Stimulated activated effector memory CD8-positive, alpha-beta T cell treated with anti-CD3 and anti-CD28 coated beads, Interleukin-12 subunit alpha, Interleukin-12 subunit beta, amount 100 ng/mL, for 72 hours (primary cell): ENCODE measurements around the gene KLHL36.
"Not testable (repeated sequence)": the region's sequence is repeated elsewhere in the genome, so short reads cannot be mapped to it uniquely, and the experiment has no call there.

Source experiments
- ATAC-seq: fragments of 150-1000 bp; cut with Tn5 transposase; 2 replicates; pipeline ENCODE4 v1.10.0; 2021
- DNase-seq, 2 donors: peaks; one replicate each; pipeline ENCODE4 v3.0.0; 2021 to 2022; ENCODE audit warnings: low spot score in 2 of 2
- H3K27ac Mint-ChIP-seq: one replicate; pipeline ENCODE4 v1.8.0; 2022; ENCODE audit warnings: mild to moderate bottlenecking, mixed read lengths
- H3K36me3 Mint-ChIP-seq: one replicate; pipeline ENCODE4 v1.8.0; 2022; ENCODE audit warnings: mild to moderate bottlenecking, mixed read lengths
- H3K4me1 Mint-ChIP-seq: one replicate; pipeline ENCODE4 v1.8.0; 2022; ENCODE audit warnings: mixed read lengths
- H3K4me3 Mint-ChIP-seq: one replicate; pipeline ENCODE4 v1.8.0; 2022; ENCODE audit warnings: mild to moderate bottlenecking, mixed read lengths
- H3K9me3 Mint-ChIP-seq: one replicate; pipeline ENCODE4 v1.8.0; 2022; ENCODE audit warnings: mixed read lengths

Gene KLHL36

GRCh38 chr16:84630009-84630408 lies 18.3 kb upstream of the KLHL36 start:
- Mint-ChIP-seq H3K27ac (no peak overlapping the region), H3K9me3 (no peaks in the 10 kb centered on the region), H3K4me3 (no peak overlapping the region), H3K36me3 (peaks cover 7% of the 10 kb centered on the region), H3K4me1 (peaks cover 14% of the 10 kb centered on the region)
- DNase-seq, result no peak
- no peak for ATAC-seq

GRCh38 chr16:84630446-84631152 lies 17.7 kb upstream of the KLHL36 start:
- DNase-seq (no peak), ATAC-seq (no peak)
- no peaks in the 10 kb centered on the region for H3K9me3 Mint-ChIP-seq
- H3K4me3 Mint-ChIP-seq, result no peak overlapping the region
- peaks cover 7% of the 10 kb centered on the region for H3K36me3 Mint-ChIP-seq
- peaks cover 14% of the 10 kb centered on the region for H3K4me1 Mint-ChIP-seq
- H3K27ac Mint-ChIP-seq, result peak overlapping the region; percentile 65

- Mint-ChIP-seq H3K9me3 (no peaks in the 10 kb centered on the region), H3K36me3 (peaks cover 7% of the 10 kb centered on the region), H3K4me1 (peaks cover 14% of the 10 kb centered on the region), H3K27ac (peak overlapping the region; percentile 65), H3K4me3 (no peak overlapping the region)
- ATAC-seq (no peak), DNase-seq (no peak)
These were observed 17.2 kb upstream of the KLHL36 start for GRCh38 chr16:84631153-84631466.

GRCh38 chr16:84631886-84632285 lies 16.4 kb upstream of the KLHL36 start:
- H3K36me3 Mint-ChIP-seq, result peaks cover 7% of the 10 kb centered on the region
- no peak for ATAC-seq
- H3K4me3 Mint-ChIP-seq, result no peak overlapping the region
- no peaks in the 10 kb centered on the region for H3K9me3 Mint-ChIP-seq
- no peak for DNase-seq
- H3K27ac Mint-ChIP-seq, result no peak overlapping the region
- peaks cover 14% of the 10 kb centered on the region for H3K4me1 Mint-ChIP-seq

- not testable (repeated sequence) for H3K36me3 Mint-ChIP-seq, ATAC-seq, DNase-seq, H3K9me3 Mint-ChIP-seq, H3K4me3 Mint-ChIP-seq, H3K27ac Mint-ChIP-seq
- H3K4me1 Mint-ChIP-seq, result peaks cover 14% of the 10 kb centered on the region
These were observed 15.4 kb upstream of the KLHL36 start for GRCh38 chr16:84632862-84633261.

GRCh38 chr16:84633622-84634021 lies 14.7 kb upstream of the KLHL36 start:
- H3K9me3 Mint-ChIP-seq, result no peaks in the 10 kb centered on the region
- DNase-seq, result no peak
- peaks cover 14% of the 10 kb centered on the region for H3K4me1 Mint-ChIP-seq
- H3K27ac Mint-ChIP-seq, result no peak overlapping the region
- H3K4me3 Mint-ChIP-seq, result no peak overlapping the region
- peaks cover 7% of the 10 kb centered on the region for H3K36me3 Mint-ChIP-seq
- ATAC-seq, result no peak

GRCh38 chr16:84635702-84636101 lies 12.6 kb upstream of the KLHL36 start:
- Mint-ChIP-seq H3K9me3 (no peaks in the 10 kb centered on the region), H3K27ac (no peak overlapping the region)

GRCh38 chr16:84637709-84638108 lies 10.6 kb upstream of the KLHL36 start:
- ATAC-seq, result no peak
- no peak overlapping the region for H3K4me3 Mint-ChIP-seq

More at GRCh38 chr16:84635702-84636101, 12.6 kb upstream of the KLHL36 start:
- no peak for DNase-seq
- Mint-ChIP-seq H3K36me3 (peaks cover 9% of the 10 kb centered on the region), H3K4me1 (peaks cover 12% of the 10 kb centered on the region), H3K4me3 (no peak overlapping the region)
- ATAC-seq, result no peak

GRCh38 chr16:84638231-84638806 lies 10.0 kb upstream of the KLHL36 start:
- Mint-ChIP-seq H3K4me3 (no peak overlapping the region), H3K36me3 (peaks cover 4% of the 10 kb centered on the region)

More at GRCh38 chr16:84637709-84638108, 10.6 kb upstream of the KLHL36 start:
- Mint-ChIP-seq H3K9me3 (no peaks in the 10 kb centered on the region), H3K4me1 (peaks cover 6% of the 10 kb centered on the region), H3K27ac (no peak overlapping the region), H3K36me3 (peaks cover 4% of the 10 kb centered on the region)
- no peak for DNase-seq

GRCh38 chr16:84640145-84640544 lies 8.2 kb upstream of the KLHL36 start:
- no peak for ATAC-seq

More at GRCh38 chr16:84638231-84638806, 10.0 kb upstream of the KLHL36 start:
- Mint-ChIP-seq H3K4me1 (peaks cover 6% of the 10 kb centered on the region), H3K27ac (no peak overlapping the region), H3K9me3 (no peaks in the 10 kb centered on the region)
- no peak for DNase-seq
- no peak for ATAC-seq

GRCh38 chr16:84641643-84642358 lies 6.5 kb upstream of the KLHL36 start:
- no peak for DNase-seq
- Mint-ChIP-seq H3K4me3 (peak overlapping the region; percentile 29), H3K9me3 (no peaks in the 10 kb centered on the region), H3K27ac (peak overlapping the region; percentile 64), H3K4me1 (peaks cover 6% of the 10 kb centered on the region), H3K36me3 (peaks cover 4% of the 10 kb centered on the region)
- no peak for ATAC-seq

More at GRCh38 chr16:84640145-84640544, 8.2 kb upstream of the KLHL36 start:
- peak overlapping the region; percentile 60 for H3K27ac Mint-ChIP-seq
- H3K9me3 Mint-ChIP-seq, result no peaks in the 10 kb centered on the region
- peaks cover 6% of the 10 kb centered on the region for H3K4me1 Mint-ChIP-seq
- no peak overlapping the region for H3K4me3 Mint-ChIP-seq
- no peak for DNase-seq
- peaks cover 4% of the 10 kb centered on the region for H3K36me3 Mint-ChIP-seq

GRCh38 chr16:84643180-84643583 lies 5.1 kb upstream of the KLHL36 start:
- DNase-seq (no peak), ATAC-seq (no peak)
- H3K4me1 Mint-ChIP-seq, result peaks cover 13% of the 10 kb centered on the region
- H3K36me3 Mint-ChIP-seq, result peaks cover 12% of the 10 kb centered on the region
- no peak overlapping the region for H3K4me3 Mint-ChIP-seq
- no peaks in the 10 kb centered on the region for H3K9me3 Mint-ChIP-seq
- no peak overlapping the region for H3K27ac Mint-ChIP-seq

GRCh38 chr16:84643674-84644073 lies 4.6 kb upstream of the KLHL36 start:
- peaks cover 14% of the 10 kb centered on the region for H3K36me3 Mint-ChIP-seq
- DNase-seq (no peak), ATAC-seq (no peak)
- H3K27ac Mint-ChIP-seq, result no peak overlapping the region
- H3K4me3 Mint-ChIP-seq, result no peak overlapping the region
- peaks cover 13% of the 10 kb centered on the region for H3K4me1 Mint-ChIP-seq
- no peaks in the 10 kb centered on the region for H3K9me3 Mint-ChIP-seq

- peak; percentile 77 for ATAC-seq
- Mint-ChIP-seq H3K4me1 (peaks cover 54% of the 10 kb centered on the region), H3K36me3 (peaks cover 50% of the 10 kb centered on the region)
These were observed 542 bp downstream of the KLHL36 start for GRCh38 chr16:84648595-84649510.

GRCh38 chr16:84649511-84649861 lies 1.2 kb downstream of the KLHL36 start:
- no peak for DNase-seq
- H3K4me3 Mint-ChIP-seq, result peak overlapping the region; percentile 72
- peaks cover 56% of the 10 kb centered on the region for H3K36me3 Mint-ChIP-seq
- ATAC-seq, result no peak
- H3K9me3 Mint-ChIP-seq, result no peaks in the 10 kb centered on the region
- H3K27ac Mint-ChIP-seq, result peak overlapping the region; percentile 83
- H3K4me1 Mint-ChIP-seq, result peaks cover 60% of the 10 kb centered on the region

More at GRCh38 chr16:84648595-84649510, 542 bp downstream of the KLHL36 start:
- no peaks in the 10 kb centered on the region for H3K9me3 Mint-ChIP-seq
- peak overlapping the region; percentile 83 for H3K27ac Mint-ChIP-seq
- H3K4me3 Mint-ChIP-seq, result peak overlapping the region; percentile 81
- peak; percentile 30 to 66 for DNase-seq
